Fibroblast of mammary gland (primary cell): ENCODE results near the gene IQCF6.
"Not testable (repeated sequence)": the region's sequence is repeated elsewhere in the genome, so short reads cannot be mapped to it uniquely, and the experiment has no call there.

Experiments
- DNase-seq: peaks from one replicate; pipeline ENCODE4 v3.0.0-alpha.2; 2010; ENCODE audit warnings: low read depth
- H3K4me3 ChIP-seq: 2 replicates; pipeline ENCODE4 v1.5.1; 2011; ENCODE audit warnings: low read depth, mild to moderate bottlenecking, low read length, moderate library complexity; ENCODE audit not compliant: control insufficient read depth
- CTCF ChIP-seq: conservative IDR thresholded peaks from 2 replicates; pipeline ENCODE4 v1.5.1; 2011; ENCODE audit warnings: low read depth, low read length, inconsistent platforms; ENCODE audit not compliant: control insufficient read depth, insufficient read depth

IQCF6 gene

GRCh38 chr3:51786267-51786666 lies 7.2 kb upstream of the IQCF6 start:
- no peak for TF ChIP-seq CTCF

GRCh38 chr3:51778554-51778953 lies 483 bp downstream of the IQCF6 start:
- TF ChIP-seq CTCF, result no peak
- H3K4me3 ChIP-seq, result no peak overlapping the region
- DNase-seq, result no peak

More at GRCh38 chr3:51786267-51786666, 7.2 kb upstream of the IQCF6 start:
- no peak for DNase-seq
- no peak overlapping the region for H3K4me3 ChIP-seq

GRCh38 chr3:51777985-51778384 lies 1.1 kb downstream of the IQCF6 start:
- no peak overlapping the region for H3K4me3 ChIP-seq
- TF ChIP-seq CTCF, result no peak
- DNase-seq, result no peak

- H3K4me3 ChIP-seq, result no peak overlapping the region
- DNase-seq, result no peak
- no peak for TF ChIP-seq CTCF
Measured at GRCh38 chr3:51773529-51774056, 5.4 kb downstream of the IQCF6 start.

GRCh38 chr3:51759203-51759602 lies 19.8 kb downstream of the IQCF6 start:
- H3K4me3 ChIP-seq, result no peak overlapping the region
- no peak for TF ChIP-seq CTCF
- no peak for DNase-seq

GRCh38 chr3:51753763-51754750 lies 25.0 kb downstream of the IQCF6 start:
- H3K4me3 ChIP-seq, DNase-seq: not testable (repeated sequence)

GRCh38 chr3:51751287-51751686 lies 27.8 kb downstream of the IQCF6 start:
- no peak overlapping the region for H3K4me3 ChIP-seq
- no peak for TF ChIP-seq CTCF
- no peak for DNase-seq
